Testis (tissue), 2 donors: ENCODE results near the gene C6orf163.

ENCODE experiments used
- CTCF ChIP-seq, 3 experiments: fragments of 450-650 bp in 2 of 3; fragments of 200-600 bp in 1 of 3; sonication (generic) in 1 of 3; IDR thresholded peaks; one replicate each; pipeline ENCODE4 v1.5.1; 2016 to 2019; ENCODE audit warnings: antibody characterized with exemption in 3 of 3, mild to moderate bottlenecking in 2 of 3, moderate library complexity in 1 of 3
- POLR2A ChIP-seq: fragments of 450-650 bp; IDR thresholded peaks from one replicate; pipeline ENCODE4 v1.6.1; 2017; ENCODE audit warnings: antibody characterized with exemption, mild to moderate bottlenecking, moderate library complexity

- TF ChIP-seq CTCF (IDR thresholded peaks at IDR 0.05): no peak
- TF ChIP-seq POLR2A: no peak
Observed at GRCh38 chr6:87384038-87384437, 39.4 kb downstream of the C6orf163 start.
